H1 (cell line): Measurements from ENCODE around the gene EPHA1. TPM values are rescaled to one million over a fixed set of nuclear protein-coding genes. Genes with fewer than 3 reads are reported as not detected.

Experiments
- CTCF ChIA-PET: fragments of 300-600 bp; sonication (Branson Sonifier 250); formaldehyde crosslinking; loops from one replicate; lab custom pipeline; 2021; ENCODE audit not compliant: partially characterized antibody; lab: Charles Lee
- POLR2A ChIA-PET: fragments of 300-600 bp; sonication (Branson Sonifier 250); formaldehyde crosslinking; loops from one replicate; lab custom pipeline; 2021; ENCODE audit warnings: inconsistent platforms; ENCODE audit not compliant: partially characterized antibody; lab: Charles Lee
- DNase-seq, 2 experiments: peaks; one replicate each; pipeline versions ENCODE4 v3.0.0 to v3.0.0-alpha.2; 2010 to 2022; ENCODE audit warnings: low spot score in 2 of 2, low read depth in 1 of 2, mixed read lengths in 1 of 2
- FAIRE-seq: peaks from 2 replicates; lab custom pipeline; 2011; peaks lifted over from hg19 to GRCh38; lab: Jason Lieb, UNC
- H2AFZ ChIP-seq: 2 replicates; pipeline ENCODE4 v1.8.1; 2012; ENCODE audit warnings: low read length, inconsistent platforms
- H2AK5ac ChIP-seq: 2 replicates; pipeline ENCODE4 v1.6.1; 2013; ENCODE audit warnings: low read depth, low read length
- H2BK120ac ChIP-seq: replicated peaks from 2 replicates; pipeline ENCODE3; 2013; ENCODE audit warnings: low read depth, low read length, inconsistent platforms
- H2BK12ac ChIP-seq: 2 replicates; pipeline ENCODE4 v1.6.1; 2013; ENCODE audit warnings: low read depth, low read length
- H2BK15ac ChIP-seq: 2 replicates; pipeline ENCODE4 v1.6.1; 2013; ENCODE audit warnings: low read length
- H2BK20ac ChIP-seq: 2 replicates; pipeline ENCODE4 v1.6.1; 2013; ENCODE audit warnings: low read length
- H2BK5ac ChIP-seq: 2 replicates; pipeline ENCODE4 v1.6.1; 2013; ENCODE audit warnings: low read depth, low read length
- H3K14ac ChIP-seq: 2 replicates; pipeline ENCODE4 v1.6.1; 2013; ENCODE audit warnings: inconsistent platforms; ENCODE audit not compliant: insufficient read length
- H3K18ac ChIP-seq: 2 replicates; pipeline ENCODE4 v1.6.1; 2013; ENCODE audit warnings: low read length; ENCODE audit errors: extremely low read depth
- H3K23ac ChIP-seq: 2 replicates; pipeline ENCODE4 v1.6.1; 2013; ENCODE audit warnings: inconsistent platforms; ENCODE audit not compliant: insufficient read length
- H3K23me2 ChIP-seq: 2 replicates; pipeline ENCODE4 v1.6.1; 2013; ENCODE audit warnings: low read depth, low read length
- H3K27ac ChIP-seq: 2 replicates; pipeline ENCODE4 v1.6.1; 2011; ENCODE audit warnings: low read depth, low read length, inconsistent platforms
- H3K27me3 ChIP-seq, 4 experiments: replicated peaks in 1 of 4; 1 replicate in 1 of 4; 2 replicates in 3 of 4; pipeline versions ENCODE4 v1.6.1 to v1.8.1; 2011 to 2013; ENCODE audit warnings: low read length in 3 of 4, mild to moderate bottlenecking in 3 of 4, inconsistent platforms in 2 of 4, mixed read lengths in 2 of 4, moderate library complexity in 1 of 4; ENCODE audit not compliant: control insufficient read depth in 3 of 4, insufficient read depth in 3 of 4; ENCODE audit errors: extremely low read depth in 1 of 4
- H3K36me3 ChIP-seq, 4 experiments: 2 replicates each; pipeline versions ENCODE4 v1.6.1 to v1.8.1; 2011 to 2013; ENCODE audit warnings: mild to moderate bottlenecking in 4 of 4, low read length in 3 of 4, moderate library complexity in 2 of 4, control low read depth in 1 of 4, inconsistent platforms in 1 of 4; ENCODE audit not compliant: insufficient read depth in 4 of 4, control insufficient read depth in 2 of 4
- H3K4ac ChIP-seq: replicated peaks from 2 replicates; pipeline ENCODE3; 2013; ENCODE audit warnings: low read length, low read depth, mixed read lengths, inconsistent platforms; ENCODE audit not compliant: insufficient read length
- H3K4me1 ChIP-seq, 4 experiments: replicated peaks in 1 of 4; 1 replicate in 1 of 4; 2 replicates in 3 of 4; pipeline versions ENCODE4 v1.6.1 to v1.8.1; 2011 to 2013; ENCODE audit warnings: low read length in 3 of 4, inconsistent platforms in 2 of 4, mixed read lengths in 1 of 4; ENCODE audit not compliant: insufficient read depth in 4 of 4, control insufficient read depth in 3 of 4
- H3K4me2 ChIP-seq, 2 experiments: 2 replicates each; pipeline versions ENCODE4 v1.6.1 to v1.8.1; 2011 to 2013; ENCODE audit warnings: low read depth in 2 of 2, low read length in 2 of 2, control low read depth in 1 of 2, inconsistent platforms in 1 of 2, mild to moderate bottlenecking in 1 of 2; ENCODE audit not compliant: insufficient read depth in 1 of 2
- H3K4me3 ChIP-seq, 4 experiments: fragments of 200-600, 300-600 bp in 1 of 4; sonication (generic), shearing (Covaris generic), sonication (Bioruptor Twin) in 1 of 4; 2 replicates each; pipeline versions ENCODE4 v1.5.1 to v1.8.1; 2011 to 2016; ENCODE audit warnings: low read length in 4 of 4, low read depth in 3 of 4, control low read depth in 2 of 4, inconsistent platforms in 2 of 4, mild to moderate bottlenecking in 2 of 4, mixed read lengths in 1 of 4, moderate library complexity in 1 of 4; ENCODE audit not compliant: insufficient read depth in 2 of 4; ENCODE audit errors: extremely low read depth in 1 of 4
- H3K56ac ChIP-seq: replicated peaks from 2 replicates; pipeline ENCODE3; 2013; ENCODE audit warnings: low read depth, mild to moderate bottlenecking, mixed read lengths, low read length, inconsistent platforms; ENCODE audit not compliant: insufficient read length
- H3K79me1 ChIP-seq: 2 replicates; pipeline ENCODE4 v1.6.1; 2013; ENCODE audit warnings: low read depth, low read length, control low read depth
- H3K79me2 ChIP-seq, 2 experiments: 2 replicates each; pipeline versions ENCODE4 v1.6.1 to v1.8.1; 2012 to 2013; ENCODE audit warnings: low read length in 2 of 2, mild to moderate bottlenecking in 2 of 2, inconsistent platforms in 1 of 2; ENCODE audit not compliant: insufficient read depth in 2 of 2, control insufficient read depth in 1 of 2
- H3K9ac ChIP-seq, 4 experiments: replicated peaks in 1 of 4; 1 replicate in 1 of 4; 2 replicates in 3 of 4; pipeline versions ENCODE4 v1.6.1 to v1.8.1; 2011 to 2013; ENCODE audit warnings: low read depth in 3 of 4, low read length in 3 of 4, control low read depth in 2 of 4, mild to moderate bottlenecking in 2 of 4, moderate library complexity in 2 of 4, inconsistent platforms in 1 of 4; ENCODE audit errors: extremely low read depth in 1 of 4
- H3K9me3 ChIP-seq, 2 experiments: 2 replicates each; pipeline versions ENCODE4 v1.6.1 to v1.8.1; 2012 to 2013; ENCODE audit warnings: mild to moderate bottlenecking in 2 of 2, moderate library complexity in 2 of 2, control low read depth in 1 of 2, inconsistent platforms in 1 of 2, low read depth in 1 of 2, low read length in 1 of 2, mixed read lengths in 1 of 2; ENCODE audit not compliant: insufficient read depth in 2 of 2
- H4K20me1 ChIP-seq, 2 experiments: replicated peaks in 1 of 2; 2 replicates each; pipeline versions ENCODE3 to v1.8.1; 2011 to 2013; ENCODE audit warnings: inconsistent platforms in 2 of 2, low read length in 2 of 2, mild to moderate bottlenecking in 1 of 2; ENCODE audit not compliant: insufficient read depth in 2 of 2, control insufficient read depth in 1 of 2
- H4K5ac ChIP-seq: 2 replicates; pipeline ENCODE4 v1.6.1; 2013; ENCODE audit warnings: low read length, low read depth, mixed read lengths, inconsistent platforms; ENCODE audit not compliant: insufficient read length
- H4K8ac ChIP-seq: 2 replicates; pipeline ENCODE4 v1.8.0; 2013; ENCODE audit warnings: mild to moderate bottlenecking, moderate library complexity, low read length, inconsistent platforms; ENCODE audit not compliant: insufficient read depth; ENCODE audit errors: extremely low read depth
- H4K91ac ChIP-seq: replicated peaks from 2 replicates; pipeline ENCODE3; 2013; ENCODE audit warnings: low read length, mixed read lengths, inconsistent platforms; ENCODE audit not compliant: insufficient read length
- FOSL1 ChIP-seq: IDR thresholded peaks from 2 replicates; pipeline ENCODE4 v1.6.1; 2011; ENCODE audit warnings: mild to moderate bottlenecking, low read depth, low read length, moderate library complexity; ENCODE audit not compliant: insufficient read depth
- GABPA ChIP-seq: IDR thresholded peaks from 2 replicates; pipeline ENCODE4 v1.6.1; 2011; ENCODE audit warnings: mild to moderate bottlenecking, low read length, moderate library complexity, borderline replicate concordance; ENCODE audit not compliant: insufficient read depth
- KDM4A ChIP-seq: IDR thresholded peaks from one replicate; pipeline ENCODE4 v1.7.1; 2012; ENCODE audit warnings: low read depth, mild to moderate bottlenecking, moderate library complexity, low read length, inconsistent platforms; ENCODE audit not compliant: severe bottlenecking
- POLR2A ChIP-seq, 2 experiments: IDR thresholded peaks; 1 replicate in 1 of 2; 2 replicates in 1 of 2; pipeline ENCODE4 v1.6.1; 2011; ENCODE audit warnings: low read depth in 2 of 2, low read length in 2 of 2, mild to moderate bottlenecking in 2 of 2; ENCODE audit errors: control extremely low read depth in 1 of 2
- POLR2AphosphoS5 ChIP-seq: IDR thresholded peaks from 2 replicates; pipeline ENCODE4 v1.6.1; 2011; ENCODE audit warnings: low read depth, low read length
- WGBS, 2 experiments: shearing (Covaris generic) in 1 of 2; methylation state at CpG; one replicate each; pipeline versions ENCODE4 v1.1.6 to v1.1.7; 2013 to 2015; ENCODE audit warnings: low lambda C conversion rate in 2 of 2, mixed read lengths in 2 of 2, inconsistent platforms in 1 of 2, low coverage in 1 of 2, missing lambda C conversion rate in 1 of 2; ENCODE audit not compliant: insufficient replicate concordance in 2 of 2, insufficient coverage in 1 of 2, insufficient read length in 1 of 2; ENCODE audit errors: extremely low coverage in 1 of 2, missing lambda C conversion rate in 1 of 2; 5-methylcytosine and 5-hydroxymethylcytosine counted together
- polyA plus RNA-seq, 7 experiments: library from polyadenylated mRNA; depleted of rRNA in 3 of 7; stranded (reverse) in 5 of 7; unstranded in 2 of 7; fragments of >200 nt in 5 of 7; fragments of 200-250 nt in 2 of 7; gene quantifications; 1 replicate in 5 of 7; 2 replicates in 1 of 7; 4 replicates in 1 of 7; pipeline versions ENCODE4 v1.2.1 to v1.2.3, GENCODE V29; 2011 to 2013; ENCODE audit warnings: missing spikeins in 2 of 7, mixed read lengths in 2 of 7
- total RNA-seq: library from RNA; stranded (reverse); fragmentation: NEBNext Ultra II Directional; extraction: Animal tissue kit (Norgen Biotek cat#: 25700); gene quantifications from 2 replicates; pipeline ENCODE4 v1.2.1, GENCODE V29; 2021
- TF ChIP-seq, protein P1 (sequence below): IDR thresholded peaks from 2 replicates; pipeline ENCODE4 v1.6.1; 2012; ENCODE audit warnings: inconsistent platforms
- TF ChIP-seq, protein P2 (sequence below): IDR thresholded peaks from 2 replicates; pipeline ENCODE4 v1.6.1; 2012; ENCODE audit warnings: inconsistent platforms

The EPHA1 gene
- total and polyA plus RNA-seq, 2 of the 8 experiments (the other 6 are each of a cell fraction or from before 2014, with no cell fraction given), result 86.5 to 133 TPM

DNA sequence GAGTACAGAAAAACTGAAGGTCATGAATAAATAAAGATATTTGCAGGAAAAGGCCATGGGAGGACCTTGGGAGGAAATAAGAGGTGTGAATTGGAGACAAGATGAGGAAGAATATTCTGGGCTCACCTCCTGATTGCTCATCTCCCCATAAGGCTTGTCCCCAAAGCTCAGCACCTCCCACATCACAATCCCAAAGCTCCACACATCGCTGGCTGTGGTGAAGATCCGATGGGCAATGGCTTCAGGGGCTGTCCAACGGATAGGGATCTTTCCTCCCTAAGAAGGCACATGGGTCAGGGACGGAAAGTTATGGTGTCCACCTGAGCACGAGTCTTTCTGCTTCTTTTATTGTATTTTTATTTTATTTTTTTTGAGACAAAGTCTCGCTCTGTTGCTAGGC lies 14.6 kb downstream of the EPHA1 start:
- H3K23ac ChIP-seq, result no peak overlapping the region
- H3K79me1 ChIP-seq, result peaks cover 6% of the 10 kb centered on the region
- no peak overlapping the region for H2BK120ac ChIP-seq
- H2AK5ac ChIP-seq, result no peak overlapping the region
- no peaks in the 10 kb centered on the region for H3K9me3 ChIP-seq
- H3K18ac ChIP-seq, result no peak overlapping the region
- no peak overlapping the region for H2AFZ ChIP-seq
- H3K4me3 ChIP-seq, result no peak overlapping the region
- WGBS, 2 experiments, result 95% methylated on average over 6 of the region's 6 CpGs; no CpG with 5 or more reads in 1 of the 2 experiments
- H3K23me2 ChIP-seq, result no peaks in the 10 kb centered on the region
- H4K20me1 ChIP-seq, result peaks cover 29 to 43% of the 10 kb centered on the region in 2 experiments
- H2BK5ac ChIP-seq, result no peak overlapping the region
- H2BK15ac ChIP-seq, result no peak overlapping the region
- H2BK20ac ChIP-seq, result no peak overlapping the region
- H3K56ac ChIP-seq, result no peak overlapping the region
- H3K9ac ChIP-seq, result no peak overlapping the region
- H3K36me3 ChIP-seq, result peaks cover 45 to 94% (median 89%) of the 10 kb centered on the region in 4 experiments
- no peak overlapping the region for H2BK12ac ChIP-seq
- H4K5ac ChIP-seq, result no peak overlapping the region
- no peak for DNase-seq
- no peaks in the 10 kb centered on the region; a peak in 1 of 7 replicates for H3K4me1 ChIP-seq
- no peaks in the 10 kb centered on the region for H3K27me3 ChIP-seq
- no peak for FAIRE-seq
- CTCF ChIA-PET, result interaction anchor here (0.9 to 23.5 kb wide), 8 partner anchors 12 to 111 kb away, joined by 3 to 359 read pairs (median 12); partner anchors contain the start of genes EPHA1 and ZYX
- no peaks in the 10 kb centered on the region for H3K79me2 ChIP-seq
- H4K8ac ChIP-seq, result no peak overlapping the region
- H3K4ac ChIP-seq, result no peak overlapping the region
- TF ChIP-seq KDM4A (no peak), FOSL1 (no peak), GABPA (no peak), POLR2A (IDR thresholded peaks at IDR 0.05; ENCODE audit: control extremely low read depth in 1 of 2, low read depth in 2 of 2, low read length in 2 of 2) (peak in 1 of 2 experiments; percentile 42; a peak in 1 of 3 replicates), POLR2AphosphoS5 (peak; percentile 58; the same call in 1 of the 2 replicates)
- TF ChIP-seq, protein P1, sequence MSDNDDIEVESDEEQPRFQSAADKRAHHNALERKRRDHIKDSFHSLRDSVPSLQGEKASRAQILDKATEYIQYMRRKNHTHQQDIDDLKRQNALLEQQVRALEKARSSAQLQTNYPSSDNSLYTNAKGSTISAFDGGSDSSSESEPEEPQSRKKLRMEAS, result no peak
- TF ChIP-seq, protein P2, sequence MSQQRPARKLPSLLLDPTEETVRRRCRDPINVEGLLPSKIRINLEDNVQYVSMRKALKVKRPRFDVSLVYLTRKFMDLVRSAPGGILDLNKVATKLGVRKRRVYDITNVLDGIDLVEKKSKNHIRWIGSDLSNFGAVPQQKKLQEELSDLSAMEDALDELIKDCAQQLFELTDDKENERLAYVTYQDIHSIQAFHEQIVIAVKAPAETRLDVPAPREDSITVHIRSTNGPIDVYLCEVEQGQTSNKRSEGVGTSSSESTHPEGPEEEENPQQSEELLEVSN, result no peak
- TF ChIP-seq, all 59 proteins: peak for 2
- H4K91ac ChIP-seq, result no peak overlapping the region
- POLR2A ChIA-PET, result interaction anchor here (1.2 to 25.2 kb wide), 6 partner anchors 9 to 38 kb away, joined by 3 to 518 read pairs (median 24); partner anchors contain the start of genes EPHA1, FAM131B and ZYX
- H3K4me2 ChIP-seq, result no peak overlapping the region
- no peak overlapping the region for H3K14ac ChIP-seq
- no peak overlapping the region for H3K27ac ChIP-seq
